Measurements from ENCODE around the gene ZNF333.

ZNF333 gene

GRCh38 chr19:14676762-14677161 is 13.1 kb upstream of the ZNF333 start:
- no peaks in the 10 kb centered on the region for H3K36me3 ChIP-seq (replicated peaks)
- DNase-seq (ENCODE audit: low spot score in 2 of 2) = no peak
- in situ Hi-C loops (cut with MboI; ENCODE audit: low sequenced_read_pairs) = no loop called here
- H3K9me3 ChIP-seq = no peaks in the 10 kb centered on the region
- H3K4me1 ChIP-seq = no peaks in the 10 kb centered on the region
- no peak overlapping the region for H3K4me3 ChIP-seq
- 0 out of 2 replicates have a peak, but pooled peaks cover 12% of the 10 kb centered on the region for H3K27me3 ChIP-seq (ENCODE audit: low read depth)

GRCh38 chr19:14677464-14677863 is 12.4 kb upstream of the ZNF333 start:
- no peaks in the 10 kb centered on the region for H3K4me1 ChIP-seq

GRCh38 chr19:14678199-14678598 is 11.6 kb upstream of the ZNF333 start:
- no peak for DNase-seq (ENCODE audit: low spot score in 2 of 2)
- Histone ChIP-seq H3K36me3 (replicated peaks) (no peaks in the 10 kb centered on the region), H3K4me1 (no peaks in the 10 kb centered on the region), H3K9me3 (no peaks in the 10 kb centered on the region), H3K27me3 (ENCODE audit: low read depth) (0 out of 2 replicates have a peak, but pooled peaks cover 12% of the 10 kb centered on the region), H3K4me3 (no peak overlapping the region)
- in situ Hi-C loops (cut with MboI; ENCODE audit: low sequenced_read_pairs) = no loop called here

More at GRCh38 chr19:14677464-14677863, 12.4 kb upstream of the ZNF333 start:
- no peak for DNase-seq (ENCODE audit: low spot score in 2 of 2)
- no peak overlapping the region for H3K4me3 ChIP-seq
- H3K9me3 ChIP-seq = no peaks in the 10 kb centered on the region
- 0 out of 2 replicates have a peak, but pooled peaks cover 12% of the 10 kb centered on the region for H3K27me3 ChIP-seq (ENCODE audit: low read depth)
- in situ Hi-C loops (cut with MboI; ENCODE audit: low sequenced_read_pairs) = no loop called here
- H3K36me3 ChIP-seq (replicated peaks) = no peaks in the 10 kb centered on the region

- Histone ChIP-seq H3K4me3 (no peak overlapping the region), H3K27me3 (ENCODE audit: low read depth) (no peaks in the 10 kb centered on the region), H3K9me3 (no peaks in the 10 kb centered on the region), H3K36me3 (replicated peaks) (no peaks in the 10 kb centered on the region), H3K4me1 (no peaks in the 10 kb centered on the region)
- in situ Hi-C loops (cut with MboI; ENCODE audit: low sequenced_read_pairs) = no loop called here
- DNase-seq (ENCODE audit: low spot score in 2 of 2) = no peak
Measured at GRCh38 chr19:14682084-14682483, 7.8 kb upstream of the ZNF333 start.

- Histone ChIP-seq H3K9me3 (no peaks in the 10 kb centered on the region), H3K4me1 (no peaks in the 10 kb centered on the region), H3K4me3 (no peak overlapping the region), H3K36me3 (replicated peaks) (no peaks in the 10 kb centered on the region), H3K27me3 (ENCODE audit: low read depth) (no peaks in the 10 kb centered on the region)
- DNase-seq (ENCODE audit: low spot score in 2 of 2) = no peak
- in situ Hi-C loops (cut with MboI; ENCODE audit: low sequenced_read_pairs) = no loop called here
Measured at GRCh38 chr19:14683439-14683838, 6.4 kb upstream of the ZNF333 start.

- Histone ChIP-seq H3K4me1 (peaks cover 9% of the 10 kb centered on the region), H3K36me3 (replicated peaks) (no peaks in the 10 kb centered on the region), H3K27me3 (ENCODE audit: low read depth) (no peaks in the 10 kb centered on the region), H3K9me3 (no peaks in the 10 kb centered on the region), H3K4me3 (no peak overlapping the region)
- in situ Hi-C loops (cut with MboI; ENCODE audit: low sequenced_read_pairs) = loop anchor here (5.0 kb wide), 1 partner anchor 114 kb away; the partner anchor contains the start of gene NDUFB7
- DNase-seq (ENCODE audit: low spot score in 2 of 2) = peak in 1 of 2 experiments; percentile 16
Measured at GRCh38 chr19:14686411-14686810, 3.4 kb upstream of the ZNF333 start.

GRCh38 chr19:14694641-14695266 is 4.9 kb downstream of the ZNF333 start:
- peaks cover 5% of the 10 kb centered on the region for H3K36me3 ChIP-seq (replicated peaks)
- no peak for DNase-seq (ENCODE audit: low spot score in 2 of 2)
- in situ Hi-C loops (cut with MboI; ENCODE audit: low sequenced_read_pairs) = no loop called here

GRCh38 chr19:14695471-14695870 is 5.6 kb downstream of the ZNF333 start:
- no peak for DNase-seq (ENCODE audit: low spot score in 2 of 2)
- H3K27me3 ChIP-seq (ENCODE audit: low read depth) = no peaks in the 10 kb centered on the region
- H3K9me3 ChIP-seq = no peaks in the 10 kb centered on the region
- in situ Hi-C loops (cut with MboI; ENCODE audit: low sequenced_read_pairs) = no loop called here
- H3K4me1 ChIP-seq = peaks cover 6% of the 10 kb centered on the region
- peaks cover 5% of the 10 kb centered on the region for H3K36me3 ChIP-seq (replicated peaks)
- no peak overlapping the region for H3K4me3 ChIP-seq

More at GRCh38 chr19:14694641-14695266, 4.9 kb downstream of the ZNF333 start:
- H3K9me3 ChIP-seq = no peaks in the 10 kb centered on the region
- no peak overlapping the region for H3K4me3 ChIP-seq
- H3K4me1 ChIP-seq = peaks cover 6% of the 10 kb centered on the region
- H3K27me3 ChIP-seq (ENCODE audit: low read depth) = no peaks in the 10 kb centered on the region

GRCh38 chr19:14699641-14700040 is 9.8 kb downstream of the ZNF333 start:
- H3K4me3 ChIP-seq = no peak overlapping the region
- H3K4me1 ChIP-seq = no peaks in the 10 kb centered on the region
- no peak for DNase-seq (ENCODE audit: low spot score in 2 of 2)
- no peaks in the 10 kb centered on the region for H3K9me3 ChIP-seq
- in situ Hi-C loops (cut with MboI; ENCODE audit: low sequenced_read_pairs) = no loop called here
- peaks cover 8% of the 10 kb centered on the region for H3K36me3 ChIP-seq (replicated peaks)
- H3K27me3 ChIP-seq (ENCODE audit: low read depth) = no peaks in the 10 kb centered on the region

GRCh38 chr19:14700711-14701375 is 11.0 kb downstream of the ZNF333 start:
- Histone ChIP-seq H3K4me3 (no peak overlapping the region), H3K36me3 (replicated peaks) (peaks cover 8% of the 10 kb centered on the region), H3K9me3 (no peaks in the 10 kb centered on the region), H3K27me3 (ENCODE audit: low read depth) (no peaks in the 10 kb centered on the region), H3K4me1 (no peaks in the 10 kb centered on the region)
- in situ Hi-C loops (cut with MboI; ENCODE audit: low sequenced_read_pairs) = no loop called here
- DNase-seq (ENCODE audit: low spot score in 2 of 2) = no peak

GRCh38 chr19:14703833-14704232 is 14.0 kb downstream of the ZNF333 start:
- Histone ChIP-seq H3K9me3 (no peaks in the 10 kb centered on the region), H3K4me1 (no peaks in the 10 kb centered on the region), H3K36me3 (replicated peaks) (peaks cover 3% of the 10 kb centered on the region; the same call in 1 of the 2 replicates), H3K27me3 (ENCODE audit: low read depth) (no peaks in the 10 kb centered on the region), H3K4me3 (no peak overlapping the region)
- no peak for DNase-seq (ENCODE audit: low spot score in 2 of 2)
- in situ Hi-C loops (cut with MboI; ENCODE audit: low sequenced_read_pairs) = no loop called here

- Histone ChIP-seq H3K27me3 (ENCODE audit: low read depth) (no peaks in the 10 kb centered on the region), H3K36me3 (replicated peaks) (peaks cover 3% of the 10 kb centered on the region; the same call in 1 of the 2 replicates), H3K4me3 (no peak overlapping the region), H3K4me1 (no peaks in the 10 kb centered on the region), H3K9me3 (no peaks in the 10 kb centered on the region)
- in situ Hi-C loops (cut with MboI; ENCODE audit: low sequenced_read_pairs) = no loop called here
- no peak for DNase-seq (ENCODE audit: low spot score in 2 of 2)
Measured at GRCh38 chr19:14704450-14704849, 14.6 kb downstream of the ZNF333 start.

- no peaks in the 10 kb centered on the region for H3K27me3 ChIP-seq (ENCODE audit: low read depth)
- peaks cover 12% of the 10 kb centered on the region for H3K36me3 ChIP-seq (replicated peaks)
Measured at GRCh38 chr19:14715841-14716240, 26.0 kb downstream of the ZNF333 start.

GRCh38 chr19:14718522-14719116 is 28.8 kb downstream of the ZNF333 start:
- no peak for DNase-seq (ENCODE audit: low spot score in 2 of 2)
- Histone ChIP-seq H3K27me3 (ENCODE audit: low read depth) (no peaks in the 10 kb centered on the region), H3K36me3 (replicated peaks) (peaks cover 12% of the 10 kb centered on the region), H3K4me3 (no peak overlapping the region), H3K4me1 (no peaks in the 10 kb centered on the region), H3K9me3 (peaks cover 26% of the 10 kb centered on the region)
- in situ Hi-C loops (cut with MboI; ENCODE audit: low sequenced_read_pairs) = no loop called here

More at GRCh38 chr19:14715841-14716240, 26.0 kb downstream of the ZNF333 start:
- in situ Hi-C loops (cut with MboI; ENCODE audit: low sequenced_read_pairs) = no loop called here
- DNase-seq (ENCODE audit: low spot score in 2 of 2) = no peak
- no peaks in the 10 kb centered on the region for H3K4me1 ChIP-seq
- no peak overlapping the region for H3K4me3 ChIP-seq
- H3K9me3 ChIP-seq = peaks cover 26% of the 10 kb centered on the region
